Measurements from ENCODE around the gene HRH3.

DNA sequence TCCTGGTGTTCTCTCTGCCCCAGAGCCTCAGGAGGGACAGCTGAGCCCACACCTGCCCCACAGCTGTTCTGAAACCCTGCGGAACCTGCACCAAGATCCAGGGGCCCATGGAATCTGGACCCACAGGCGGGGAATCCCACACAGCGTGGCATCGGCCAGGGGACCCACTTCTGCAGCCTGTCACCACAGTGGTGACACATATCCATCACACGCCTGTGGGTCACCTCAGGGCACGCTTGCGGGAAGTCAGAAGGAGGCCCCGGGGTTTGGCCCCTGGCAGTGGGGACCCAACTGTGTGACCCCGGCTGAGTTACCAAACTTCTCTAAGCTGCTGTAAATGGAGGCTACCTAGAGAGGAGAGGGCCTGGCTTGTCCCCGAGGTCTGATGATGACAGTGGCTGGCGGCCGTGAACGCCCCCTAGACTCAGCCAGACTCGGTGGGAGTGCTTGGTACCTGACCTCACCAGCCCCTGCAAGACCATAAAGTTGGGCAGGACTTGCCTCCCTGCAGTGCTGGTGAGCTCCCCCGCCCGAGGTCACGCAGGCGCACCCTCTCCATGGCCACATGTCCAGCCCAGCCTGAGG lies 2.3 kb upstream of the HRH3 start:
- TF ChIP-seq CTCF (IDR thresholded peaks at IDR 0.05; ENCODE audit: borderline replicate concordance, extremely low read depth, low read length, poor library complexity, severe bottlenecking), result no peak
- TF ChIP-seq EZH2 (IDR thresholded peaks at IDR 0.05; ENCODE audit: borderline replicate concordance, low read depth, low read length, severe bottlenecking), result no peak
